HepG2 (cell line): ENCODE data around the gene FALEC. TPM values are rescaled to one million over a fixed set of nuclear protein-coding genes. Genes with fewer than 3 reads are reported as not detected.

Source experiments
- BHLHE40 ChIP-seq: IDR thresholded peaks from 2 replicates; pipeline ENCODE4 v1.6.1; 2011; ENCODE audit warnings: low read length, improper control_type of control experiment
- CENPBD1 ChIP-seq: sonication (generic); formaldehyde crosslinking; IDR thresholded peaks from 2 replicates; pipeline ENCODE4 v1.8.0; 2022; ENCODE audit warnings: missing genetic modification reagents, low read depth, mild to moderate bottlenecking, borderline replicate concordance
- CENPX ChIP-seq: sonication (generic); formaldehyde crosslinking; IDR thresholded peaks from 2 replicates; pipeline ENCODE4 v1.9.0; 2021; ENCODE audit warnings: mild to moderate bottlenecking, missing genetic modification reagents, moderate library complexity
- FOXJ3 ChIP-seq: sonication (generic); formaldehyde crosslinking; IDR thresholded peaks from 2 replicates; pipeline ENCODE4 v1.4.0; 2020; ENCODE audit warnings: missing genetic modification reagents, mild to moderate bottlenecking, borderline replicate concordance
- GLMP ChIP-seq: sonication (generic); formaldehyde crosslinking; IDR thresholded peaks from 2 replicates; pipeline ENCODE4 v1.9.0; 2021; ENCODE audit warnings: missing genetic modification reagents, mild to moderate bottlenecking, borderline replicate concordance
- HBP1 ChIP-seq: IDR thresholded peaks from 2 replicates; pipeline ENCODE4 v1.6.1; 2016; ENCODE audit warnings: low read depth, control low read depth
- HIVEP1 ChIP-seq: sonication (generic); formaldehyde crosslinking; IDR thresholded peaks from 2 replicates; pipeline ENCODE4 v1.4.0; 2020; ENCODE audit warnings: mild to moderate bottlenecking, missing genetic modification reagents
- HOXA3 ChIP-seq: sonication (generic); formaldehyde crosslinking; IDR thresholded peaks from 2 replicates; pipeline ENCODE4 v1.5.0; 2020; ENCODE audit warnings: missing genetic modification reagents
- IRF1 ChIP-seq: sonication (generic); formaldehyde crosslinking; IDR thresholded peaks from 2 replicates; pipeline ENCODE4 v1.4.0; 2020; ENCODE audit warnings: low read depth, mild to moderate bottlenecking, missing genetic modification reagents
- NBN ChIP-seq: fragments of 450-650 bp; conservative IDR thresholded peaks from 2 replicates; pipeline ENCODE4 v1.6.1; 2017
- NCOA1 ChIP-seq: sonication (generic); formaldehyde crosslinking; IDR thresholded peaks from 2 replicates; pipeline ENCODE4 v1.9.0; 2021; ENCODE audit warnings: missing genetic modification reagents
- PLSCR1 ChIP-seq: sonication (generic); formaldehyde crosslinking; IDR thresholded peaks from 2 replicates; pipeline ENCODE4 v1.5.0; 2020; ENCODE audit warnings: missing genetic modification reagents, mild to moderate bottlenecking, borderline replicate concordance
- POLR2AphosphoS2 ChIP-seq: IDR thresholded peaks from 2 replicates; pipeline ENCODE4 v1.6.1; 2011; ENCODE audit warnings: low read depth, low read length, improper control_type of control experiment
- RXRA ChIP-seq: sonication (generic); formaldehyde crosslinking; IDR thresholded peaks from 2 replicates; pipeline ENCODE4 v1.5.1; 2020; ENCODE audit warnings: missing genetic modification reagents
- ZBTB20 ChIP-seq: sonication (generic); formaldehyde crosslinking; IDR thresholded peaks from 2 replicates; pipeline ENCODE4 v1.8.1; 2023; ENCODE audit warnings: missing genetic modification reagents, low read depth, mild to moderate bottlenecking, borderline replicate concordance
- ZBTB26 ChIP-seq: IDR thresholded peaks from 2 replicates; pipeline ENCODE4 v1.6.1; 2016; ENCODE audit warnings: missing compliant biosample characterization, missing genetic modification reagents, borderline replicate concordance
- ZFP90 ChIP-seq: sonication (generic); formaldehyde crosslinking; IDR thresholded peaks from 2 replicates; pipeline ENCODE4 v1.8.0; 2022; ENCODE audit warnings: missing genetic modification reagents, mild to moderate bottlenecking, inconsistent platforms, borderline replicate concordance
- ZFY ChIP-seq: sonication (generic); formaldehyde crosslinking; IDR thresholded peaks from 2 replicates; pipeline ENCODE4 v1.4.0; 2020; ENCODE audit warnings: missing genetic modification reagents
- ZNF224 ChIP-seq: sonication (generic); formaldehyde crosslinking; IDR thresholded peaks from 2 replicates; pipeline ENCODE4 v1.5.0; 2020; ENCODE audit warnings: mild to moderate bottlenecking, missing genetic modification reagents
- ZNF383 ChIP-seq: sonication (generic); formaldehyde crosslinking; IDR thresholded peaks from 2 replicates; pipeline ENCODE4 v1.4.0; 2020; ENCODE audit warnings: missing genetic modification reagents, mild to moderate bottlenecking, borderline replicate concordance
- ZNF441 ChIP-seq: sonication (generic); formaldehyde crosslinking; IDR thresholded peaks from 2 replicates; pipeline ENCODE4 v1.7.0; 2021; ENCODE audit warnings: missing genetic modification reagents, borderline replicate concordance
- ZNF670 ChIP-seq: sonication (generic); formaldehyde crosslinking; IDR thresholded peaks from 2 replicates; pipeline ENCODE4 v1.8.0; 2022; ENCODE audit warnings: mild to moderate bottlenecking, missing genetic modification reagents, borderline replicate concordance
- ZNF83 ChIP-seq: sonication (generic); formaldehyde crosslinking; IDR thresholded peaks from 2 replicates; pipeline ENCODE4 v1.4.0; 2020; ENCODE audit warnings: missing genetic modification reagents, mild to moderate bottlenecking, borderline replicate concordance
- ZZZ3 ChIP-seq: sonication (generic); formaldehyde crosslinking; IDR thresholded peaks from 2 replicates; pipeline ENCODE4 v1.4.0; 2020; ENCODE audit warnings: missing genetic modification reagents, mild to moderate bottlenecking, borderline replicate concordance
- polyA plus RNA-seq, 8 experiments: library from polyadenylated mRNA; depleted of rRNA in 3 of 8; stranded (reverse) in 7 of 8; unstranded in 1 of 8; fragments of >200 nt; fragmentation: Illumina TruSeq in 4 of 8; extraction: Trizol in 4 of 8; gene quantifications; 2 replicates each; pipeline versions ENCODE4 v1.2.1 to v1.2.3, GENCODE V29; 2011 to 2016; ENCODE audit warnings: low read depth in 4 of 8, missing spikeins in 1 of 8, mixed read lengths in 1 of 8; ENCODE audit not compliant: insufficient read depth in 1 of 8
- total RNA-seq, 5 experiments: library from RNA; depleted of rRNA; stranded (reverse); fragments of >200 nt; fragmentation: Illumina TruSeq; extraction: Trizol; gene quantifications; 2 replicates each; pipeline ENCODE4 v1.2.3, GENCODE V29; 2016; ENCODE audit warnings: low read depth in 1 of 5

Gene FALEC
- total and polyA plus RNA-seq, 2 of the 13 experiments (the other 11 are each of a cell fraction or from before 2014, with no cell fraction given) = 0.33 to 0.71 TPM

- TF ChIP-seq POLR2AphosphoS2 (no peak), HIVEP1 (peak; percentile 59), ZFY (CRISPR knock-in tag) (peak; percentile 55), HBP1 (CRISPR knock-in tag) (peak; percentile 82; the same call in 1 of the 2 replicates), NBN (no peak), ZBTB20 (CRISPR knock-in tag) (no peak), HOXA3 (CRISPR knock-in tag) (peak; percentile 91), IRF1 (CRISPR knock-in tag) (no peak), ZNF670 (CRISPR knock-in tag) (peak; percentile 82), CENPBD1 (no peak), ZNF83 (CRISPR knock-in tag) (no peak), GLMP (CRISPR knock-in tag) (no peak), RXRA (peak; percentile 62), NCOA1 (CRISPR knock-in tag) (0 out of 2 replicates have a peak, but pooled peaks have one; percentile 39), BHLHE40 (no peak), ZBTB26 (0 out of 2 replicates have a peak, but pooled peaks have one; percentile 56), ZNF441 (0 out of 2 replicates have a peak, but pooled peaks have one; percentile 77), FOXJ3 (CRISPR knock-in tag) (0 out of 2 replicates have a peak, but pooled peaks have one; percentile 27), ZFP90 (CRISPR knock-in tag) (no peak; the same call in 1 of the 2 replicates), ZNF224 (CRISPR knock-in tag) (no peak), CENPX (CRISPR knock-in tag) (no peak), ZNF383 (CRISPR knock-in tag) (no peak), PLSCR1 (CRISPR knock-in tag) (no peak), ZZZ3 (CRISPR knock-in tag) (peak; percentile 56; the same call in 1 of the 2 replicates)
These were observed 28.4 kb upstream of the FALEC start, which contains the start of gene TARS2 (continued) for GRCh38 chr1:150486966-150487762.
